SK-N-SH (cell line): ENCODE results near the gene ANKRD33B. TPM values are rescaled to one million over a fixed set of nuclear protein-coding genes. Genes with fewer than 3 reads are reported as not detected.

Source experiments
- CTCF ChIA-PET: fragments of 300-600, 350-600 bp; formaldehyde crosslinking; extraction: SDS; loops from one replicate; lab custom pipeline; 2021; lab: Yijun Ruan, JAX
- POLR2A ChIA-PET: fragments of 350-600 bp; sonication (Branson Sonifier 250); formaldehyde crosslinking; extraction: SDS; loops from one replicate; lab custom pipeline; 2020; ENCODE audit warnings: antibody characterized with exemption, inconsistent platforms; lab: Yijun Ruan, JAX
- DNase-seq: peaks from one replicate; pipeline ENCODE4 v3.0.0; 2012
- H2AFZ ChIP-seq: fragments of 200-600 bp; sonication (generic); 2 replicates; pipeline ENCODE4 v1.8.1; 2016; ENCODE audit warnings: antibody characterized with exemption, mild to moderate bottlenecking, low read depth
- H3F3A ChIP-seq: fragments of 200-600 bp; sonication (generic); replicated peaks from 2 replicates; pipeline ENCODE3; 2016; ENCODE audit warnings: antibody characterized with exemption, mild to moderate bottlenecking; ENCODE audit not compliant: insufficient read depth
- H3K27ac ChIP-seq, 2 experiments: fragments of 200-500 bp in 1 of 2; fragments of 200-600 bp in 1 of 2; sonication (Bioruptor generic) in 1 of 2; sonication (generic), shearing (Covaris generic) in 1 of 2; 2 replicates each; pipeline versions ENCODE4 v1.5.1 to v1.6.1; 2014 to 2016; ENCODE audit warnings: low read depth in 2 of 2, inconsistent platforms in 1 of 2, low read length in 1 of 2, mild to moderate bottlenecking in 1 of 2, mixed read lengths in 1 of 2
- H3K27me3 ChIP-seq: fragments of 200-600 bp; sonication (generic), shearing (Covaris generic); 2 replicates; pipeline ENCODE4 v1.6.1; 2016; ENCODE audit warnings: mixed run types; ENCODE audit not compliant: insufficient read depth
- H3K36me3 ChIP-seq, 2 experiments: fragments of 200-500 bp in 1 of 2; fragments of 200-600 bp in 1 of 2; sonication (Bioruptor generic) in 1 of 2; sonication (generic) in 1 of 2; replicated peaks in 1 of 2; 2 replicates each; pipeline versions ENCODE3 to v1.5.1; 2014 to 2016; ENCODE audit warnings: low read length in 1 of 2, mild to moderate bottlenecking in 1 of 2; ENCODE audit not compliant: insufficient read depth in 2 of 2, control insufficient read depth in 1 of 2
- H3K4me1 ChIP-seq, 2 experiments: fragments of 200-500 bp in 1 of 2; fragments of 200-600 bp in 1 of 2; sonication (Bioruptor generic) in 1 of 2; sonication (generic), shearing (Covaris generic) in 1 of 2; 2 replicates each; pipeline versions ENCODE4 v1.5.1 to v1.6.1; 2014 to 2016; ENCODE audit warnings: low read depth in 1 of 2, low read length in 1 of 2, mixed run types in 1 of 2; ENCODE audit not compliant: insufficient read depth in 2 of 2, control insufficient read depth in 1 of 2
- H3K4me2 ChIP-seq: fragments of 200-600 bp; sonication (generic), shearing (Covaris generic); 2 replicates; pipeline ENCODE4 v1.6.1; 2017; ENCODE audit warnings: mixed run types
- H3K4me3 ChIP-seq, 2 experiments: fragments of 200-500 bp in 1 of 2; fragments of 200-600 bp in 1 of 2; sonication (Bioruptor generic) in 1 of 2; sonication (generic), shearing (Covaris generic) in 1 of 2; 2 replicates each; pipeline versions ENCODE4 v1.5.1 to v1.8.1; 2014 to 2016; ENCODE audit warnings: low read depth in 2 of 2, inconsistent platforms in 1 of 2, low read length in 1 of 2, mild to moderate bottlenecking in 1 of 2, mixed read lengths in 1 of 2, moderate library complexity in 1 of 2
- H3K79me2 ChIP-seq: fragments of 200-600 bp; sonication (generic); 2 replicates; pipeline ENCODE4 v1.8.1; 2017; ENCODE audit warnings: mild to moderate bottlenecking; ENCODE audit not compliant: insufficient read depth
- H3K9ac ChIP-seq: fragments of 200-600 bp; sonication (generic); 2 replicates; pipeline ENCODE4 v1.6.1; 2017; ENCODE audit warnings: mixed run types
- H3K9me2 ChIP-seq: fragments of 200-600 bp; sonication (generic); 2 replicates; pipeline ENCODE4 v1.6.1; 2017; ENCODE audit warnings: mixed run types
- H3K9me3 ChIP-seq: fragments of 200-600 bp; sonication (generic); 2 replicates; pipeline ENCODE4 v1.6.1; 2017; ENCODE audit warnings: mixed run types, mild to moderate bottlenecking, moderate library complexity
- H4K20me1 ChIP-seq: fragments of 200-600 bp; sonication (generic); 2 replicates; pipeline ENCODE4 v1.6.1; 2017; ENCODE audit warnings: mild to moderate bottlenecking, mixed run types; ENCODE audit not compliant: insufficient read depth
- ELF1 ChIP-seq: IDR thresholded peaks from 2 replicates; pipeline ENCODE4 v1.4.0; 2012
- EZH2phosphoT487 ChIP-seq: fragments of 200-600 bp; sonication (generic); IDR thresholded peaks from 2 replicates; pipeline ENCODE4 v1.6.1; 2017; ENCODE audit warnings: low read depth, mixed run types, mild to moderate bottlenecking, antibody characterized with exemption, moderate library complexity, borderline replicate concordance
- FOXJ3 ChIP-seq: sonication (generic); formaldehyde crosslinking; IDR thresholded peaks from 2 replicates; pipeline ENCODE4 v1.5.1; 2020; ENCODE audit warnings: mild to moderate bottlenecking, missing genetic modification reagents
- GABPA ChIP-seq: IDR thresholded peaks from 2 replicates; pipeline ENCODE4 v1.4.0; 2012; ENCODE audit warnings: low read depth, mild to moderate bottlenecking
- MEF2A ChIP-seq: IDR thresholded peaks from 2 replicates; pipeline ENCODE4 v1.4.0; 2012; ENCODE audit warnings: low read depth, borderline replicate concordance
- MXI1 ChIP-seq: IDR thresholded peaks from 2 replicates; pipeline ENCODE4 v1.6.1; 2012; ENCODE audit warnings: mild to moderate bottlenecking, low read depth, low read length, improper control_type of control experiment
- NRF1 ChIP-seq: IDR thresholded peaks from 2 replicates; pipeline ENCODE4 v1.6.1; 2012; ENCODE audit warnings: low read depth, mild to moderate bottlenecking, low read length
- POLR2AphosphoS5 ChIP-seq: IDR thresholded peaks from 2 replicates; pipeline ENCODE4 v1.6.1; 2012; ENCODE audit warnings: low read depth, low read length
- RCOR1 ChIP-seq: fragments of 150-350 bp; IDR thresholded peaks from 2 replicates; pipeline ENCODE4 v1.6.1; 2017; ENCODE audit warnings: antibody characterized with exemption, low read length
- REST ChIP-seq: IDR thresholded peaks from 2 replicates; pipeline ENCODE4 v1.6.1; 2012; ENCODE audit warnings: mild to moderate bottlenecking, low read depth, low read length, moderate library complexity
- SIN3A ChIP-seq: IDR thresholded peaks from 2 replicates; pipeline ENCODE4 v1.6.1; 2012; ENCODE audit warnings: low read depth, mild to moderate bottlenecking, low read length, moderate library complexity, borderline replicate concordance
- TCF12 ChIP-seq: IDR thresholded peaks from 2 replicates; pipeline ENCODE4 v1.4.0; 2012
- USF1 ChIP-seq: IDR thresholded peaks from 2 replicates; pipeline ENCODE4 v1.4.0; 2012; ENCODE audit warnings: low read depth, borderline replicate concordance
- WGBS: methylation state at CpG from one replicate; pipeline ENCODE4 v1.1.6; 2017; ENCODE audit warnings: low lambda C conversion rate; 5-methylcytosine and 5-hydroxymethylcytosine counted together
- polyA plus RNA-seq, 3 experiments: library from polyadenylated mRNA; depleted of rRNA; stranded (reverse); fragments of >200 nt; gene quantifications; 2 replicates each; pipeline ENCODE4 v1.2.3, GENCODE V29; 2012
- TF ChIP-seq, protein P1 (sequence below): fragments of 150-350 bp; IDR thresholded peaks from 2 replicates; pipeline ENCODE4 v1.6.1; 2017; ENCODE audit warnings: antibody characterized with exemption, low read length, low read depth, borderline replicate concordance
- TF ChIP-seq, protein P2 (sequence below): fragments of 150-350 bp; IDR thresholded peaks from 2 replicates; pipeline ENCODE4 v1.6.1; 2016; ENCODE audit warnings: mild to moderate bottlenecking, low read depth, low read length

The ANKRD33B gene
- polyA plus RNA-seq, 1 of the 3 experiments (the other 2 are of a cell fraction), result 1.8 TPM

GRCh38 chr5:10674582-10674981 is 110.7 kb downstream of the ANKRD33B start:
- H3K9me2 ChIP-seq, result no peaks in the 10 kb centered on the region
- H3F3A ChIP-seq, result peaks cover 3% of the 10 kb centered on the region
- no peak overlapping the region for H3K27ac ChIP-seq
- no peak for TF ChIP-seq SIN3A
- TF ChIP-seq, protein P1, sequence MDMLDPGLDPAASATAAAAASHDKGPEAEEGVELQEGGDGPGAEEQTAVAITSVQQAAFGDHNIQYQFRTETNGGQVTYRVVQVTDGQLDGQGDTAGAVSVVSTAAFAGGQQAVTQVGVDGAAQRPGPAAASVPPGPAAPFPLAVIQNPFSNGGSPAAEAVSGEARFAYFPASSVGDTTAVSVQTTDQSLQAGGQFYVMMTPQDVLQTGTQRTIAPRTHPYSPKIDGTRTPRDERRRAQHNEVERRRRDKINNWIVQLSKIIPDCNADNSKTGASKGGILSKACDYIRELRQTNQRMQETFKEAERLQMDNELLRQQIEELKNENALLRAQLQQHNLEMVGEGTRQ, result no peak
- TF ChIP-seq POLR2AphosphoS5, result no peak
- no peak for TF ChIP-seq NRF1
- TF ChIP-seq EZH2phosphoT487, result no peak
- no peak for TF ChIP-seq TCF12
- no peak for TF ChIP-seq RCOR1
- TF ChIP-seq MEF2A, result no peak
- TF ChIP-seq USF1, result no peak
- TF ChIP-seq REST, result no peak
- TF ChIP-seq FOXJ3 (CRISPR knock-in tag), result no peak
- no peak for TF ChIP-seq ELF1
- TF ChIP-seq, protein P2, sequence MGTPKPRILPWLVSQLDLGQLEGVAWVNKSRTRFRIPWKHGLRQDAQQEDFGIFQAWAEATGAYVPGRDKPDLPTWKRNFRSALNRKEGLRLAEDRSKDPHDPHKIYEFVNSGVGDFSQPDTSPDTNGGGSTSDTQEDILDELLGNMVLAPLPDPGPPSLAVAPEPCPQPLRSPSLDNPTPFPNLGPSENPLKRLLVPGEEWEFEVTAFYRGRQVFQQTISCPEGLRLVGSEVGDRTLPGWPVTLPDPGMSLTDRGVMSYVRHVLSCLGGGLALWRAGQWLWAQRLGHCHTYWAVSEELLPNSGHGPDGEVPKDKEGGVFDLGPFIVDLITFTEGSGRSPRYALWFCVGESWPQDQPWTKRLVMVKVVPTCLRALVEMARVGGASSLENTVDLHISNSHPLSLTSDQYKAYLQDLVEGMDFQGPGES, result no peak
- no peak for TF ChIP-seq MXI1
- no peak for TF ChIP-seq GABPA
- TF ChIP-seq, all 33 proteins: peak for 0
- ChIA-PET POLR2A (no interaction called here), CTCF (interaction anchor here (0.8 to 1.9 kb wide), 4 partner anchors 14 to 222 kb away, joined by 3 to 5 read pairs (median 3); no protein-coding TSS in a partner anchor)
- Histone ChIP-seq H3K4me2 (no peak overlapping the region), H3K27me3 (no peaks in the 10 kb centered on the region), H3K9me3 (no peaks in the 10 kb centered on the region), H2AFZ (no peak overlapping the region), H4K20me1 (no peaks in the 10 kb centered on the region), H3K36me3 (peaks cover 10 to 22% of the 10 kb centered on the region in 2 experiments), H3K79me2 (no peaks in the 10 kb centered on the region; the same call in 1 of the 2 replicates), H3K9ac (no peak overlapping the region), H3K4me1 (peaks cover 7 to 35% of the 10 kb centered on the region in 2 experiments; a peak in 3 of 4 replicates), H3K4me3 (no peak overlapping the region)
- no peak for DNase-seq
- WGBS, result 85% methylated on average over 5 of the region's 6 CpGs
